Measurements from ENCODE around the gene AEBP2. TPM values are rescaled to one million over a fixed set of nuclear protein-coding genes. Genes with fewer than 3 reads are reported as not detected.

The AEBP2 gene
- total RNA-seq, 2 donors from 2014 or later = 29.3 to 51.7 TPM

GRCh38 chr12:19447386-19447785 lies 8.1 kb downstream of the AEBP2 start:
- WGBS = 77% methylated on average over 8 of the region's 8 CpGs
- H3K27me3 ChIP-seq (replicated peaks; ENCODE audit: insufficient read depth) = no peaks in the 10 kb centered on the region
- no peaks in the 10 kb centered on the region for H3K9me3 ChIP-seq
- H3K4me1 ChIP-seq (replicated peaks) = no peaks in the 10 kb centered on the region
- H3K27ac ChIP-seq = no peak overlapping the region
- TF ChIP-seq POLR2AphosphoS5 (IDR thresholded peaks at IDR 0.05) (no peak), CTCF (IDR thresholded peaks at IDR 0.05) (no peak), POLR2A (IDR thresholded peaks at IDR 0.05) (no peak)
- no peaks in the 10 kb centered on the region for H3K36me3 ChIP-seq
- intact Hi-C loops (cut with DNase I) = no loop called here
- H3K4me3 ChIP-seq = no peak overlapping the region
- no peak for DNase-seq (ENCODE audit: low spot score)

GRCh38 chr12:19449814-19450213 lies 10.5 kb downstream of the AEBP2 start:
- no peaks in the 10 kb centered on the region for H3K9me3 ChIP-seq
- intact Hi-C loops (cut with DNase I) = no loop called here
- no peaks in the 10 kb centered on the region for H3K27me3 ChIP-seq (replicated peaks; ENCODE audit: insufficient read depth)
- DNase-seq (ENCODE audit: low spot score) = no peak
- H3K4me3 ChIP-seq = no peak overlapping the region
- no peaks in the 10 kb centered on the region for H3K4me1 ChIP-seq (replicated peaks)
- TF ChIP-seq CTCF (IDR thresholded peaks at IDR 0.05) = no peak
- no peak for TF ChIP-seq POLR2A (IDR thresholded peaks at IDR 0.05)
- TF ChIP-seq POLR2AphosphoS5 (IDR thresholded peaks at IDR 0.05) = no peak
- no peaks in the 10 kb centered on the region for H3K36me3 ChIP-seq
- 44% methylated on average over 4 of the region's 4 CpGs for WGBS
- H3K27ac ChIP-seq = no peak overlapping the region

- Histone ChIP-seq H3K27ac (no peak overlapping the region), H3K36me3 (no peaks in the 10 kb centered on the region), H3K27me3 (replicated peaks; ENCODE audit: insufficient read depth) (no peaks in the 10 kb centered on the region), H3K4me3 (no peak overlapping the region), H3K4me1 (replicated peaks) (no peaks in the 10 kb centered on the region), H3K9me3 (no peaks in the 10 kb centered on the region)
- TF ChIP-seq CTCF (IDR thresholded peaks at IDR 0.05) = no peak
- TF ChIP-seq POLR2AphosphoS5 (IDR thresholded peaks at IDR 0.05) = no peak
- no peak for TF ChIP-seq POLR2A (IDR thresholded peaks at IDR 0.05)
- intact Hi-C loops (cut with DNase I) = no loop called here
- DNase-seq (ENCODE audit: low spot score) = no peak
- WGBS = 74% methylated on average over 4 of the region's 4 CpGs
Observed at GRCh38 chr12:19450362-19450761, 11.1 kb downstream of the AEBP2 start.

GRCh38 chr12:19451196-19451595 lies 11.9 kb downstream of the AEBP2 start:
- H3K27ac ChIP-seq = no peak overlapping the region
- no peak for DNase-seq (ENCODE audit: low spot score)
- H3K27me3 ChIP-seq (replicated peaks; ENCODE audit: insufficient read depth) = no peaks in the 10 kb centered on the region
- H3K4me3 ChIP-seq = no peak overlapping the region
- intact Hi-C loops (cut with DNase I) = no loop called here
- no peaks in the 10 kb centered on the region for H3K4me1 ChIP-seq (replicated peaks)
- 75% methylated on average over 6 of the region's 6 CpGs for WGBS
- no peaks in the 10 kb centered on the region for H3K9me3 ChIP-seq
- H3K36me3 ChIP-seq = no peaks in the 10 kb centered on the region
- TF ChIP-seq POLR2A (IDR thresholded peaks at IDR 0.05) = no peak
- no peak for TF ChIP-seq CTCF (IDR thresholded peaks at IDR 0.05)
- TF ChIP-seq POLR2AphosphoS5 (IDR thresholded peaks at IDR 0.05) = no peak

- H3K27ac ChIP-seq = no peak overlapping the region
- no peak for DNase-seq (ENCODE audit: low spot score)
- H3K9me3 ChIP-seq = no peaks in the 10 kb centered on the region
- WGBS = 84% methylated on average over 7 of the region's 7 CpGs
- H3K4me1 ChIP-seq (replicated peaks) = no peaks in the 10 kb centered on the region
- no peak overlapping the region for H3K4me3 ChIP-seq
- intact Hi-C loops (cut with DNase I) = no loop called here
- TF ChIP-seq POLR2A (IDR thresholded peaks at IDR 0.05) = no peak
- no peak for TF ChIP-seq CTCF (IDR thresholded peaks at IDR 0.05)
- no peak for TF ChIP-seq POLR2AphosphoS5 (IDR thresholded peaks at IDR 0.05)
- H3K36me3 ChIP-seq = no peaks in the 10 kb centered on the region
- no peaks in the 10 kb centered on the region for H3K27me3 ChIP-seq (replicated peaks; ENCODE audit: insufficient read depth)
Observed at GRCh38 chr12:19453961-19454360, 14.7 kb downstream of the AEBP2 start.
